WERI-Rb-1 (cell line): ENCODE measurements around the gene PAFAH2.
A peak's percentile ranks its signal among the peaks of the same experiment; 100 is the strongest.

Source experiments
- DNase-seq: peaks from one replicate; pipeline ENCODE4 v3.0.0-alpha.2; 2020
- H3K27ac ChIP-seq: fragments of 250-450 bp; sonication (Bioruptor Pico); 2 replicates; pipeline ENCODE4 v1.5.1; 2020; ENCODE audit warnings: mild to moderate bottlenecking, moderate library complexity
- H3K27me3 ChIP-seq: fragments of 250-450 bp; sonication (Bioruptor Pico); 2 replicates; pipeline ENCODE4 v1.5.1; 2021; ENCODE audit warnings: mild to moderate bottlenecking, low read depth, moderate library complexity; ENCODE audit not compliant: insufficient read depth, severe bottlenecking
- H3K36me3 ChIP-seq: fragments of 250-450 bp; sonication (Bioruptor Pico); 2 replicates; pipeline ENCODE4 v1.5.1; 2020; ENCODE audit warnings: mild to moderate bottlenecking, moderate library complexity
- H3K4me3 ChIP-seq: 2 replicates; pipeline ENCODE4 v1.5.1; 2011; ENCODE audit warnings: low read depth, mild to moderate bottlenecking, control low read depth, low read length
- H3K9me3 ChIP-seq: fragments of 250-450 bp; sonication (Bioruptor Pico); 2 replicates; pipeline ENCODE4 v1.5.1; 2021; ENCODE audit warnings: mild to moderate bottlenecking, moderate library complexity; ENCODE audit not compliant: severe bottlenecking
- TF ChIP-seq, protein P1 (sequence below): IDR thresholded peaks from 2 replicates; pipeline ENCODE4 v1.5.1; 2011; ENCODE audit warnings: low read depth, mild to moderate bottlenecking, control low read depth, inconsistent platforms, low read length

PAFAH2 gene

DNA sequence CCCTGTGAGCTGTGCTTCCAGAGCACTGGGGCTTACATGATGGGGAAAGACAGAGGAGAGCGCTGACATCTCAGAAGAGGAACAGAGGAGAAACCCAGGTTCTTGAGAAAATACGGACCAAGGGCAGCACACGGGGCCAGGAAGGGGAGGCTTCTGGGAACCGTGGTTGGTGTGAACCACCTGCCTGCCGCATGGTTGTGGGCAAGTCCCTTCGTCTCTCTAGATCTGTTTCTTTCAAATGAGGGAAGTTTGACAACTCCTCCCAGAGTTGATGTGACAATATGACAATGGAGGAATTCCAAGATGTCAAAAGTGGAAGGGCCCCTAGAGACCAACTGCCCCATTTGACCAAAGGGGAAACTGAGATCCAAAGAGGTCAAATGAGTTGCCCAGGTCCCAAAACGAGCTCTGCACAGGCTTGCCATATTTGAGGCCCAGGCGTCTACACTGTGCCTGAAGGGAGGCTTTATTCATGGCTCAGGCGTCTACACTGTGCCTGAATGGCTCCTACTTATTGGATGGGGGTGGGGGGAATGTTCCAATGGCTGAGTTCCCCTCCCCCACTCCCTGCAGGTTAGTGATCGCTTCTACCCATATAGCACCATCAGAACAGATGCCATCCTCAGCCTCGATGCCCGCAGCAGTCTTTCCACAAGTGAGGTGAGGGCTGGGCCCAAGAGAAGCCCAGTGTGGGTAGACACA lies 34.9 kb upstream of the PAFAH2 start:
- H3K4me3 ChIP-seq: no peak overlapping the region
- H3K36me3 ChIP-seq: no peaks in the 10 kb centered on the region
- TF ChIP-seq, protein P1, sequence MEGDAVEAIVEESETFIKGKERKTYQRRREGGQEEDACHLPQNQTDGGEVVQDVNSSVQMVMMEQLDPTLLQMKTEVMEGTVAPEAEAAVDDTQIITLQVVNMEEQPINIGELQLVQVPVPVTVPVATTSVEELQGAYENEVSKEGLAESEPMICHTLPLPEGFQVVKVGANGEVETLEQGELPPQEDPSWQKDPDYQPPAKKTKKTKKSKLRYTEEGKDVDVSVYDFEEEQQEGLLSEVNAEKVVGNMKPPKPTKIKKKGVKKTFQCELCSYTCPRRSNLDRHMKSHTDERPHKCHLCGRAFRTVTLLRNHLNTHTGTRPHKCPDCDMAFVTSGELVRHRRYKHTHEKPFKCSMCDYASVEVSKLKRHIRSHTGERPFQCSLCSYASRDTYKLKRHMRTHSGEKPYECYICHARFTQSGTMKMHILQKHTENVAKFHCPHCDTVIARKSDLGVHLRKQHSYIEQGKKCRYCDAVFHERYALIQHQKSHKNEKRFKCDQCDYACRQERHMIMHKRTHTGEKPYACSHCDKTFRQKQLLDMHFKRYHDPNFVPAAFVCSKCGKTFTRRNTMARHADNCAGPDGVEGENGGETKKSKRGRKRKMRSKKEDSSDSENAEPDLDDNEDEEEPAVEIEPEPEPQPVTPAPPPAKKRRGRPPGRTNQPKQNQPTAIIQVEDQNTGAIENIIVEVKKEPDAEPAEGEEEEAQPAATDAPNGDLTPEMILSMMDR: no peak
- no peaks in the 10 kb centered on the region for H3K27me3 ChIP-seq
- H3K27ac ChIP-seq: no peak overlapping the region
- H3K9me3 ChIP-seq: no peaks in the 10 kb centered on the region
- no peak for DNase-seq

DNA sequence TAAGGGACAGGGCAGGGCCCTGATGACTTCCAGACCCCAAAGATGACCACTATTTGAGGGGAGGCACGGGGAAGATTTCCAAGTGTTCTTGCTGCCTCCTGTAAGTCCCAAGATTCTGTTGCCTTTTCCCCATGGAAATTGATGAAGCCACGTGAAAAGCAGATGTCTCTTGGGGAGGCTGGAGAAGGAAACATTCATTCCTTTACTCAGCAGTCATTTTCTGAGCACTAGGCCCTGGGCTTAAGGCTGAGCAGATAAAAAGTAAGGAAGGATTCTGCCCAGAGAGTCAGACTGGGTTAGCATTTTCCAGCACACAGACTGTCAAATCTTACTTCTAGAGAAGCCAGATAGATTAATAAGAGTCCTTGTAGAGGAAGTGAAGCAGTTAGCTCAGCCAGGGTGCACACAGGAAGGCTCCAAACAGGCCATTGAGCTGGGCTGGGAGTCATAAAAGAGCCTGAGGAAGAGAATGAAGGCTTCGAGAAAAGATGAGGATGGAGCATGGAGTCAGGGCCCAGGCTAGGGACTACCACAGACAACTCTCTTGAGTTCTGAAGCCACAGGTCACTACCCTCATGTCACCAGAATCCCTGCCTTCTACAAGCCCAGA lies 33.9 kb upstream of the PAFAH2 start:
- no peak overlapping the region for H3K4me3 ChIP-seq
- no peaks in the 10 kb centered on the region for H3K9me3 ChIP-seq
- no peaks in the 10 kb centered on the region for H3K27me3 ChIP-seq
- H3K27ac ChIP-seq: no peak overlapping the region
- no peak for DNase-seq
- TF ChIP-seq, protein P1: no peak
- H3K36me3 ChIP-seq: no peaks in the 10 kb centered on the region

DNA sequence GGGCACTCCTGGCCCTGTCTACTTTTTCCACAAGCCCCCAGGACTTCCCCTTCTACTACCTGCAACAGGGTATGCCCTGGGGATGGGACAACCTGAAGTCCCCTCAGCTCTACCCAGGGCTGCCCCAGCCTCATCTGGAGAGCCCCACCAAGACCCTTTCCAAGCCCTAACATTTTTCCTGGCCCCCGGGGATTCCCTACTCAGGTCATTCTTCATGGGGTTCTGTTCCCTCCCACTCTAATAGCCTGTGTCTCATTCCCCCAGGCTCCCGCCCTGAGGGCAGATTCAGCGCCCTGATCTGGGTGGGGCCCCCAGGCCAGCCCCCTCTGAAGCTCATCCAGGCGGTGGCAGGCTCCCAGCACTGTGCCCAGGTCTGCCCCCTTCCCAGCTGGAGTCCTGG lies 33.3 kb upstream of the PAFAH2 start:
- Histone ChIP-seq H3K27ac (no peak overlapping the region), H3K27me3 (no peaks in the 10 kb centered on the region), H3K36me3 (no peaks in the 10 kb centered on the region), H3K9me3 (no peaks in the 10 kb centered on the region), H3K4me3 (no peak overlapping the region)
- TF ChIP-seq, protein P1: no peak
- no peak for DNase-seq

DNA sequence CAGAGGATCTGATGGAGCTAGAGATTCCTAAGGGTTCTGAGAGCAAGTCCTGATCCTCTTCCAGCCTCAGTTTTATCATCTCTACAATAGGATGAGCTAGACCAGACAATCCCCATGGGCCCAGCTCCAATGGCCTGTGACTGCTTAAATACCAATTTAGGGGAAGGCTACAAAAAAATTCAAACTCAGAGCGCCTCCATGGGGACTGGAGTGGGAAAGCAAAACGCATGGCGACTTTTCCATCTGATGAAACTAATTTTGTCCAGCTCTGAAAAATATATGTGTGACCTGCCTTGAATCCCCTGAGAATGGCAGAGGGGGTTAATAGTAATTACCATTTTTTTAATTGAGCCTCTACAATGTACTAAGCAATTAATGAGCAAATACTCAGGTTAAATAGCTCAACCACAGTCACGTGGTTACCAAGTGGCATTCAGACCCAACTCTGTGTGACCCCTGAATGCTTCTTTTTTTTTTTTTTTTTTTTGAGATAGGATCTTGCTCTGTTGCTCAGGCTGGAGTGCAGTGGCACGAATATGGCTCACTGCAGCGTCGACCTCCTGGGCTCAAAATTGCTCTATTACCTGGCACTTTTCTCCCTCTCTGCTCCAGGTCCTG lies 32.1 kb upstream of the PAFAH2 start:
- Histone ChIP-seq H3K36me3 (no peaks in the 10 kb centered on the region), H3K9me3 (no peaks in the 10 kb centered on the region), H3K27me3 (no peaks in the 10 kb centered on the region), H3K4me3 (no peak overlapping the region), H3K27ac (no peak overlapping the region)
- TF ChIP-seq, protein P1: peak; percentile 43
- DNase-seq: peak; percentile 34

DNA sequence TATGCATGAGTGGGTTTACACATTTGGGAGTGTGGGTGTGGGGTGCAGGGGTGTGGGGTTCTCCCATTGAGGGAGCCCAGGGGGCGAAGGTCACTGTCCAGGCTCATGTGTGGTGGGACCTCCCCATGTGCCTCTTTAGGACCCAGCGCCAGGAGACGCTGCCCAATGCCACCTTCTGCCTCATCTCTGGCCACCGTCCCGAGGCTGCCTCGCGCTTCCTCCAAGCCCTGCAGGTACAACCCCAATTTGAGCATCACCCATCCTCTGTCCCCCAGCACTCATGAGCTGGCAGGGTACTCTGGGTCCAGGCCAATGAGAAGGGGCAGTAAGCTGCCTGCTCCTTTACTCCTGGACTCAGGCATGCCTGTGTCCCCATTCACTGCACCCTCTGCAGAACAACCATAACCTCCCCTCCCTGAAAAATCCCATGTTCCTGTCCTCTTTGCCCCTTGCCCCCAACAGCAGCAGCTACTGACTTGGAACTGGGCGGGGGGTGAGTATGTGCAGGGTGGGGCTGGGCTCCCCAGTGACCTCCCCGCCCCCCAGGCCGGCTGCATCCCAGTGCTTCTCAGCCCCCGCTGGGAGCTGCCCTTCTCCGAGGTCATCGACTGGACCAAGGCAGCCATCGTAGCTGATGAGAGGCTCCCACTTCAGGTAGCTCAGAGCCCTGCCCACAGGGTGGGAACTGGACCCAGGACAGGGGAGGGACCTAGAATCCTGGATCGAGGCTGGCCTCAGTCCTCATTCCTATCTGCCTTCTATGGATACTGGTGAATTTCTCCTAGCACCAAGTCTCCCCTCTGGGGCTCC lies 31.4 kb upstream of the PAFAH2 start:
- H3K27ac ChIP-seq: no peak overlapping the region
- H3K27me3 ChIP-seq: no peaks in the 10 kb centered on the region
- DNase-seq: no peak
- no peaks in the 10 kb centered on the region for H3K9me3 ChIP-seq
- no peak overlapping the region for H3K4me3 ChIP-seq
- no peaks in the 10 kb centered on the region for H3K36me3 ChIP-seq
- TF ChIP-seq, protein P1: no peak
